HG03558 (cell line): Measurements from ENCODE around the gene ANGPTL2.

ENCODE experiments used
- ATAC-seq: cut with Tn5 transposase; IDR thresholded peaks from one replicate; pipeline ENCODE4 v1.9.1; 2021; ENCODE audit warnings: moderate number of reproducible peaks; ENCODE audit not compliant: unreplicated experiment; ENCODE audit errors: extremely low read depth

Gene ANGPTL2

GRCh38 chr9:127058011-127058644 lies 64.3 kb downstream of the ANGPTL2 start:
- no peak for ATAC-seq

GRCh38 chr9:127056446-127056845 lies 66.0 kb downstream of the ANGPTL2 start:
- ATAC-seq, result no peak

- ATAC-seq, result no peak
Measured at GRCh38 chr9:127055745-127056402, 66.6 kb downstream of the ANGPTL2 start.

GRCh38 chr9:127053960-127054359 lies 68.5 kb downstream of the ANGPTL2 start:
- ATAC-seq, result no peak

GRCh38 chr9:127053057-127053821 lies 69.2 kb downstream of the ANGPTL2 start:
- no peak for ATAC-seq

GRCh38 chr9:127051881-127052595 lies 70.4 kb downstream of the ANGPTL2 start:
- no peak for ATAC-seq

GRCh38 chr9:127050591-127051001 lies 71.8 kb downstream of the ANGPTL2 start:
- no peak for ATAC-seq

- no peak for ATAC-seq
Measured at GRCh38 chr9:127050152-127050551, 72.3 kb downstream of the ANGPTL2 start.

GRCh38 chr9:127049581-127049980 lies 72.9 kb downstream of the ANGPTL2 start:
- no peak for ATAC-seq

GRCh38 chr9:127049044-127049443 lies 73.4 kb downstream of the ANGPTL2 start:
- ATAC-seq, result no peak

- no peak for ATAC-seq
Measured at GRCh38 chr9:127047971-127048370, 74.5 kb downstream of the ANGPTL2 start.

- no peak for ATAC-seq
Measured at GRCh38 chr9:127045148-127045547, 77.3 kb downstream of the ANGPTL2 start.

- ATAC-seq, result no peak
Measured at GRCh38 chr9:127039492-127039891, 82.9 kb downstream of the ANGPTL2 start.

- no peak for ATAC-seq
Measured at GRCh38 chr9:127038531-127038930, 83.9 kb downstream of the ANGPTL2 start.
